Nephron (organoid): Measurements from ENCODE around the gene ADAMTS2.

Source experiments
- H3K27ac Mint-ChIP-seq, 3 experiments: 2 replicates each; pipeline ENCODE4 v1.8.0; 2020; ENCODE audit warnings: mixed read lengths in 3 of 3, mild to moderate bottlenecking in 2 of 3, moderate library complexity in 1 of 3
- H3K27me3 Mint-ChIP-seq: 2 replicates; pipeline ENCODE4 v1.8.0; 2021; ENCODE audit warnings: low read depth, mild to moderate bottlenecking, moderate library complexity, mixed read lengths
- H3K36me3 Mint-ChIP-seq: 2 replicates; pipeline ENCODE4 v1.8.0; 2020; ENCODE audit warnings: low read depth, mixed read lengths
- H3K4me1 Mint-ChIP-seq: 2 replicates; pipeline ENCODE4 v1.8.0; 2020; ENCODE audit warnings: mixed read lengths
- H3K4me3 Mint-ChIP-seq, 3 experiments: 2 replicates each; pipeline ENCODE4 v1.8.0; 2020; ENCODE audit warnings: mild to moderate bottlenecking in 3 of 3, mixed read lengths in 3 of 3, moderate library complexity in 2 of 3
- H3K9me3 Mint-ChIP-seq: 2 replicates; pipeline ENCODE4 v1.8.0; 2020; ENCODE audit warnings: mixed read lengths
- TF ChIP-seq, protein P1 (sequence below), 3 experiments: fragments of 200-600 bp; sonication (generic); IDR thresholded peaks; one replicate each; pipeline ENCODE4 v1.5.0; 2021; ENCODE audit warnings: antibody characterized with exemption in 3 of 3; ENCODE audit not compliant: unreplicated experiment in 3 of 3

Gene ADAMTS2

DNA sequence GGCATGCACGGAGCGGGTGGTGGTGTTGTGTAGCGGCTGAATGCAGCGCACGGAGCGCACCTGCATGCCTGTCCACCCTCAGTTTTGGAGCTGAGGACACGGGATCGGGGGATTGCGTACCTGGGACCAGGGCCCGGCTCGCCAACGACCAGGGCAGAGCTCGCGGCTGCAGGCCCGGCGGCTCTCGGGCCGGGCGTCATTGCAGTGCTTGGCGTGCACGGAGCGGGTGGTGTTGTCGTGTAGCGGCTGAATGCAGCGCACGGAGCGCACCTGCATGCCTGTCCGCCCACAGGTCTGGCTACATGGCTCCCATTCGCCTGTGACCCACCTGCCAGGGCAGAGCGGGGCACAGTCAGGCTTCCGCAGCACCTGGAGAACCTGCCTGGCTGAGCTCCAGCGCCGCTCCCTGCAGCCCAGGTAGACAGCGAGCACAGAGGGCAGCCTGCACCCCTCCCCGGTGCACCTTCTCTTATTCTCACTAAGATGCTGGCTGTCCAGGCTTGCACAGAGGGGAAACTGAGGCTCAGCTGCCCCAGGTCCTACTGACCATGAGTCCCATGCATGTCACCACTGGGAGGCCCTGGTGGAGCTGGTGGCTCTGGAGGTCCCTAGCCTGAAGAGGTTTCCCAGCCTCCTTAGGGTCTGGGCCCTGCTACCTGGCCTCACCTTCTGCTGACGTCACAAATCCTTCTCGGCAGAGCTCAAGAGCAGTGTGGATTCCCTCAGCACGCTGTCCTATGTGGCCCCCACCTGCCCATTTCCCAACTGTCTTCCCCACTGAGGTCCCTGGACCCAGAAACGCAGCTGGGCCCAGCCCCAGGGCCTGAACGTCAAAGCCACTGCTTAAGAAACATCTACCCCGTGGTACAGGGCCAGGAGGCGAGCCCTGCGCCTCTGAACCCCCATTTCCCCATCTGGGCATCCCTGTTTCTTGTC lies 220.1 kb downstream of the ADAMTS2 start:
- H3K4me1 Mint-ChIP-seq, result peaks cover 5% of the 10 kb centered on the region
- H3K36me3 Mint-ChIP-seq, result peaks cover 13% of the 10 kb centered on the region
- no peak overlapping the region for H3K27ac Mint-ChIP-seq
- H3K27me3 Mint-ChIP-seq, result no peaks in the 10 kb centered on the region
- H3K4me3 Mint-ChIP-seq, result no peak overlapping the region
- H3K9me3 Mint-ChIP-seq, result peaks cover 17% of the 10 kb centered on the region
- TF ChIP-seq, protein P1, sequence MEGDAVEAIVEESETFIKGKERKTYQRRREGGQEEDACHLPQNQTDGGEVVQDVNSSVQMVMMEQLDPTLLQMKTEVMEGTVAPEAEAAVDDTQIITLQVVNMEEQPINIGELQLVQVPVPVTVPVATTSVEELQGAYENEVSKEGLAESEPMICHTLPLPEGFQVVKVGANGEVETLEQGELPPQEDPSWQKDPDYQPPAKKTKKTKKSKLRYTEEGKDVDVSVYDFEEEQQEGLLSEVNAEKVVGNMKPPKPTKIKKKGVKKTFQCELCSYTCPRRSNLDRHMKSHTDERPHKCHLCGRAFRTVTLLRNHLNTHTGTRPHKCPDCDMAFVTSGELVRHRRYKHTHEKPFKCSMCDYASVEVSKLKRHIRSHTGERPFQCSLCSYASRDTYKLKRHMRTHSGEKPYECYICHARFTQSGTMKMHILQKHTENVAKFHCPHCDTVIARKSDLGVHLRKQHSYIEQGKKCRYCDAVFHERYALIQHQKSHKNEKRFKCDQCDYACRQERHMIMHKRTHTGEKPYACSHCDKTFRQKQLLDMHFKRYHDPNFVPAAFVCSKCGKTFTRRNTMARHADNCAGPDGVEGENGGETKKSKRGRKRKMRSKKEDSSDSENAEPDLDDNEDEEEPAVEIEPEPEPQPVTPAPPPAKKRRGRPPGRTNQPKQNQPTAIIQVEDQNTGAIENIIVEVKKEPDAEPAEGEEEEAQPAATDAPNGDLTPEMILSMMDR (IDR thresholded peaks at IDR 0.05; ENCODE audit: unreplicated experiment in 3 of 3), result no peak

DNA sequence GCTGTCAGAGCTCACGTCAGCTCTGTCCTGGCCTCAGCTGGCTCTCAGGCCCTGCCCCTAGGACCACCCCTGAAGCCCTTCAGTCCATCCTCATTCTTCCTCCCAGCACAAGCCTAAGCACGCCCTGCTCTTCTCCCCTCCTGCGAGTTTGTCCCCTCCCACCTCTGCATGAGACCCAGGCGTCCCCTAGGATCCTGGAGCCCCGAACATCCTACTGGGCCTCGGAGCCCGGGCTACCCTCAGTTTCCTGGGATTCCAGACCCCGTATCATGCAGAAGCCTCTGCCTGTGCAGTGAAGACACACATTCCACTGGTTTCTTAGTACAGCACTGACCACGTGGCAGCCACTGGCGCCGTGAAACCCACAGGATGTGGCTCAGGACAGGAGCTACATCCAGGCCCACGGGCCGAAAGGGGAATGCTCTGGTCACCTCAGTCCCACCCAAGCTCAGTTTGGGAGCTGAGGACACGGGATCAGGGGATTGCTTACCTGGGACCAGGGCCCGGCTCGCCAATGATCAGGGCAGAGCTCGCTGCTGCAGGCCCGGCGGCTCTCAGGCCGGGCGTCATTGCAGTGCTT lies 220.9 kb downstream of the ADAMTS2 start:
- TF ChIP-seq, protein P1 (IDR thresholded peaks at IDR 0.05; ENCODE audit: unreplicated experiment in 3 of 3), result no peak
- Mint-ChIP-seq H3K27ac (no peak overlapping the region), H3K9me3 (peaks cover 21% of the 10 kb centered on the region), H3K27me3 (no peaks in the 10 kb centered on the region), H3K4me1 (peaks cover 3% of the 10 kb centered on the region), H3K4me3 (no peak overlapping the region), H3K36me3 (peaks cover 17% of the 10 kb centered on the region)

DNA sequence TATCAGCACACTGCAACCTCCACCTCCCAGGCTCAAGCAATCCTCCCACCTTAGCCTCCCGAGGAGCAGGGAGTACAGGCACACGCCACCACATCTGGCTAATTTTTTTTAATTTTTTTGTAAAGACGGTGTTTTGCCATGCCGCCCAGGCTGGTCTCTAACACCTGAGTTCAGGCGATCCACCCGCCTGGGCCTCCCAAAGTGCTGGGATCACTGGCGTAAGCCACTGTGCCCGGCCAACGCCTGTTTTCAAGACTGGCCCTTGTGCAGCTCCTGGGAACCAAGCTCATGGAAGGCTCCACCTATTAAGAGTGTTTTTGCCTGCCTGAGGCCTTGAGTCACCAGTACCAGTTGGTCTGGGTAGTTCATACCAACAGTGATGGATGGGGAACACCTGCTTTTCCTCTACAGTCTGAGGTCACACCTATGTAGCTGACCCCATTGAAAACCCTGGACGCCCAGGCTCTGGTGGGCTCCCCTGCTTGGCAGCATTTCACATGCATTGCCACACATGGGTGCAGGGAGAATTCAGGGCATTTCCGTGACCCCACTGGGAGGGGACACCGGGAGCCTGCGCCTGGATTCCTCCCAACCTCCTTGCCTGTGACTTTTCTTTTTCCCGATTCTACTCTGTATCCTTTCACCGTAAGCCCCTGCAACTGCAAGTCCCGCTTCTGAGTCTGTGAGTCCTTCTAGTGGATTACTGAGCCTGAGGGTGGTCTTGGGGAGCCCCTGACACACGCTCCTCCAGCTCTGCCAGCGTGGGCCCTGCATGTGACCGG lies 221.6 kb downstream of the ADAMTS2 start:
- H3K4me1 Mint-ChIP-seq, result no peaks in the 10 kb centered on the region
- no peak overlapping the region for H3K4me3 Mint-ChIP-seq
- TF ChIP-seq, protein P1 (IDR thresholded peaks at IDR 0.05; ENCODE audit: unreplicated experiment in 3 of 3), result no peak
- peaks cover 17% of the 10 kb centered on the region for H3K36me3 Mint-ChIP-seq
- no peak overlapping the region for H3K27ac Mint-ChIP-seq
- no peaks in the 10 kb centered on the region for H3K27me3 Mint-ChIP-seq
- H3K9me3 Mint-ChIP-seq, result peaks cover 21% of the 10 kb centered on the region

DNA sequence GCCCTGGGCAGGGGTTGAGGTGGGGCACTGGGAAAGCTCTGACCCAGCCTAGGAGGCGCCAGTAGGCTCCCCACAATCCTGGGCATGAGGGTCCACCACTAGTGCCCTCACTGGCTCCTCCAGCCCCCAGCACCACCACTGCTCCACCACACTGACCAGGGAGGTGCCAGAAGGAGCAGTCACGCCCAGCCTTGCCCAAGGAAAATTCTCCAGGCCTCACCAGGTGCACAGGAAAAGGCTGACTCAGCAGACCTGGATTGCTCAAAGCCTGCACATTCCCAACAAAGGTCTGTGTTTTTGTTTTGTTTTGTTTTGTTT lies 222.2 kb downstream of the ADAMTS2 start:
- H3K27ac Mint-ChIP-seq, result no peak overlapping the region
- TF ChIP-seq, protein P1 (IDR thresholded peaks at IDR 0.05; ENCODE audit: unreplicated experiment in 3 of 3), result no peak
- peaks cover 23% of the 10 kb centered on the region for H3K9me3 Mint-ChIP-seq
- peaks cover 16% of the 10 kb centered on the region for H3K36me3 Mint-ChIP-seq
- no peaks in the 10 kb centered on the region for H3K27me3 Mint-ChIP-seq
- H3K4me1 Mint-ChIP-seq, result no peaks in the 10 kb centered on the region
- H3K4me3 Mint-ChIP-seq, result no peak overlapping the region

DNA sequence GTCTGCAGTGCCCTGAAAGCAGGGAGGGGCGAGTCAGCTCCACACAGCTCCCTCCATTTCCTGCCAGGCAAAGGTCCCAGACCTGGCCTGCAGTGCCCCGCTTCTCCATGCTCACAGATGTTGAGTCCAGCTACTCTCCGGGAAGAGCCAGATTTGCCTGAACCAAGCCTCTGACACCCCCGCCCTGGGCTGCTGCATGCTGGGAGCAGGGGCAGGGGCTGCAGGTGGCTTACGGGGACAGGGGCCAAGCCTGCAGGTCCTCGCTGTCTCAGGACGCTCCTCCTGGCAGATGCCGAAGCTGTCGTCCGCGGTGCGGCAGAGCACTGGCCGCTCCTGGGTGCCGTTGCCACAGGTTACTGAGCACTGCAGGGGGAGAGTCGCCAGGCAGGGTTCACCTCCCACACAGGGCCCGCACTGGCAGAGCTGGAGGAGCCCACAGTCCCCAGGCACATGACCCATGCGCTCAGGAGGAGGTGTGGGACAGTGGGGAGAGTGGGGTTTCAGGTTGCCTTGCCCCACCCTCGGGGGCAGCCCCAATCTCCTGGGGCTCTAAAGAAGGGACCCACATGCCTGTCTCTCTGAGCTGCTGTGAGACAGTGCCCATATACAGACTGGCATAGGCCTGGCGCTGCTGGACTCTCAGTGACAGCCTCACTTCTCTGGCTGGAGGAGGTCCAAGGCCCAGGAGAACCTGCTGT lies 222.7 kb downstream of the ADAMTS2 start:
- Mint-ChIP-seq H3K4me1 (no peaks in the 10 kb centered on the region), H3K9me3 (peaks cover 21% of the 10 kb centered on the region), H3K36me3 (peaks cover 12% of the 10 kb centered on the region), H3K27me3 (no peaks in the 10 kb centered on the region), H3K4me3 (no peak overlapping the region), H3K27ac (no peak overlapping the region)
- TF ChIP-seq, protein P1 (IDR thresholded peaks at IDR 0.05; ENCODE audit: unreplicated experiment in 3 of 3), result no peak
